ENCODE data around the gene KRT74. TPM values are rescaled to one million over a fixed set of nuclear protein-coding genes. Genes with fewer than 3 reads are reported as not detected.

Gene KRT74
- total RNA-seq, 2 experiments from 2014 or later: not detected

GRCh38 chr12:52616680-52617402, 43.2 kb upstream of the KRT74 start:
- POLR2A ChIA-PET: interaction anchor here (1.3 kb wide), 1 partner anchor 10 kb away, joined by 4 read pairs; no protein-coding TSS in a partner anchor
- Mint-ChIP-seq H3K4me1 (ENCODE audit: low read depth) (peaks cover 64% of the 10 kb centered on the region), H3K9me3 (no peaks in the 10 kb centered on the region), H3K27me3 (no peaks in the 10 kb centered on the region), H3K27ac (peak overlapping the region; percentile 83), H3K36me3 (ENCODE audit: low read depth) (no peaks in the 10 kb centered on the region), H3K4me3 (no peak overlapping the region)
- DNase-seq: no peak
- CTCF ChIA-PET: interaction anchor here (1.0 to 1.8 kb wide), 3 partner anchors 10 to 263 kb away, joined by 3 to 5 read pairs (median 3); no protein-coding TSS in a partner anchor
- intact Hi-C loops (cut with micrococcal nuclease): no loop called here
- TF ChIP-seq CTCF (IDR thresholded peaks at IDR 0.05): no peak
- ATAC-seq: no peak

- POLR2A ChIA-PET: no interaction called here
- intact Hi-C loops (cut with micrococcal nuclease): no loop called here
- peaks cover 67% of the 10 kb centered on the region for H3K4me1 Mint-ChIP-seq (ENCODE audit: low read depth)
- no peaks in the 10 kb centered on the region for H3K27me3 Mint-ChIP-seq
- CTCF ChIA-PET: interaction anchor here (1.4 kb wide), 1 partner anchor 264 kb away, joined by 3 read pairs; no protein-coding TSS in a partner anchor
- ATAC-seq (no peak), DNase-seq (no peak)
- peak overlapping the region; percentile 83 for H3K27ac Mint-ChIP-seq
- H3K4me3 Mint-ChIP-seq: no peak overlapping the region
- H3K36me3 Mint-ChIP-seq (ENCODE audit: low read depth): no peaks in the 10 kb centered on the region
- TF ChIP-seq CTCF (IDR thresholded peaks at IDR 0.05): no peak
- H3K9me3 Mint-ChIP-seq: no peaks in the 10 kb centered on the region
Measured at GRCh38 chr12:52615912-52616311, 42.3 kb upstream of the KRT74 start.

GRCh38 chr12:52615208-52615868, 41.7 kb upstream of the KRT74 start:
- intact Hi-C loops (cut with micrococcal nuclease): no loop called here
- no peaks in the 10 kb centered on the region for H3K27me3 Mint-ChIP-seq
- peak overlapping the region; percentile 83 for H3K27ac Mint-ChIP-seq
- no peak for TF ChIP-seq CTCF (IDR thresholded peaks at IDR 0.05)
- ChIA-PET CTCF (no interaction called here), POLR2A (no interaction called here)
- no peaks in the 10 kb centered on the region for H3K9me3 Mint-ChIP-seq
- peak overlapping the region; percentile 20 for H3K4me3 Mint-ChIP-seq
- no peaks in the 10 kb centered on the region for H3K36me3 Mint-ChIP-seq (ENCODE audit: low read depth)
- peaks cover 67% of the 10 kb centered on the region for H3K4me1 Mint-ChIP-seq (ENCODE audit: low read depth)
- DNase-seq: peak; percentile 54
- peak; percentile 68 for ATAC-seq

GRCh38 chr12:52614381-52615207, 41.0 kb upstream of the KRT74 start:
- peak overlapping the region; percentile 44 for H3K27ac Mint-ChIP-seq
- peak; percentile 3 for ATAC-seq
- peaks cover 72% of the 10 kb centered on the region for H3K4me1 Mint-ChIP-seq (ENCODE audit: low read depth)
- intact Hi-C loops (cut with micrococcal nuclease): no loop called here
- POLR2A ChIA-PET: no interaction called here
- no peak overlapping the region for H3K4me3 Mint-ChIP-seq
- H3K9me3 Mint-ChIP-seq: no peaks in the 10 kb centered on the region
- H3K27me3 Mint-ChIP-seq: no peaks in the 10 kb centered on the region
- TF ChIP-seq CTCF (IDR thresholded peaks at IDR 0.05): no peak
- no peak for DNase-seq
- CTCF ChIA-PET: no interaction called here
- no peaks in the 10 kb centered on the region for H3K36me3 Mint-ChIP-seq (ENCODE audit: low read depth)

Measured in activated CD8-positive, alpha-beta T cell treated with anti-CD3 and anti-CD28 coated beads for 36 hours (primary cell).